NCI-H1694 treated with DMSO at 0.1 percent for 48 hours (cell line): ENCODE data around the gene CENPO.

Source experiments
- DNase-seq: peaks from one replicate; lab custom pipeline; 2025; lab: John Stamatoyannopoulos, UW

Gene CENPO

GRCh38 chr2:24792874-24793760 is at the start of gene CENPO, which contains the start of gene PTRHD1:
Gene CENPO, plus strand, starts transcription at chr2:24793425. Its CDS starts 495 bp downstream, at chr2:24793920.
Gene PTRHD1, minus strand, starts transcription at chr2:24793391. Its CDS starts 14 bp downstream, at chr2:24793377.
- peak; percentile 97 for DNase-seq

GRCh38 chr2:24743924-24744323 is 49.3 kb upstream of the CENPO start:
- DNase-seq = no peak

GRCh38 chr2:24744356-24744755 is 48.9 kb upstream of the CENPO start:
- no peak for DNase-seq

GRCh38 chr2:24745825-24746224 is 47.4 kb upstream of the CENPO start:
- DNase-seq = no peak

GRCh38 chr2:24747299-24747698 is 45.9 kb upstream of the CENPO start:
- no peak for DNase-seq

GRCh38 chr2:24749069-24749691 is 44.0 kb upstream of the CENPO start:
- DNase-seq = no peak

GRCh38 chr2:24754985-24755705 is 38.1 kb upstream of the CENPO start:
- DNase-seq = no peak

GRCh38 chr2:24756789-24757188 is 36.4 kb upstream of the CENPO start:
- DNase-seq = no peak

GRCh38 chr2:24761866-24762265 is 31.4 kb upstream of the CENPO start:
- no peak for DNase-seq

- DNase-seq = no peak
Observed at GRCh38 chr2:24762518-24762917, 30.7 kb upstream of the CENPO start.

GRCh38 chr2:24763843-24764242 is 29.4 kb upstream of the CENPO start:
- DNase-seq = no peak

GRCh38 chr2:24766609-24767008 is 26.6 kb upstream of the CENPO start:
- no peak for DNase-seq

- no peak for DNase-seq
Observed at GRCh38 chr2:24768013-24768412, 25.2 kb upstream of the CENPO start.

- DNase-seq = no peak
Observed at GRCh38 chr2:24768601-24769000, 24.6 kb upstream of the CENPO start.

- DNase-seq = no peak
Observed at GRCh38 chr2:24771061-24771460, 22.2 kb upstream of the CENPO start.

GRCh38 chr2:24771764-24772586 is 21.2 kb upstream of the CENPO start:
- no peak for DNase-seq

- no peak for DNase-seq
Observed at GRCh38 chr2:24774373-24774772, 18.9 kb upstream of the CENPO start.

- no peak for DNase-seq
Observed at GRCh38 chr2:24779116-24779515, 14.1 kb upstream of the CENPO start.

GRCh38 chr2:24783641-24784040 is 9.6 kb upstream of the CENPO start:
- no peak for DNase-seq

GRCh38 chr2:24785671-24786321 is 7.4 kb upstream of the CENPO start:
- no peak for DNase-seq

- no peak for DNase-seq
Observed at GRCh38 chr2:24787532-24787931, 5.7 kb upstream of the CENPO start.
